ENCODE results near the gene MARCO. TPM values are rescaled to one million over a fixed set of nuclear protein-coding genes. Genes with fewer than 3 reads are reported as not detected.

The MARCO gene, protein sequence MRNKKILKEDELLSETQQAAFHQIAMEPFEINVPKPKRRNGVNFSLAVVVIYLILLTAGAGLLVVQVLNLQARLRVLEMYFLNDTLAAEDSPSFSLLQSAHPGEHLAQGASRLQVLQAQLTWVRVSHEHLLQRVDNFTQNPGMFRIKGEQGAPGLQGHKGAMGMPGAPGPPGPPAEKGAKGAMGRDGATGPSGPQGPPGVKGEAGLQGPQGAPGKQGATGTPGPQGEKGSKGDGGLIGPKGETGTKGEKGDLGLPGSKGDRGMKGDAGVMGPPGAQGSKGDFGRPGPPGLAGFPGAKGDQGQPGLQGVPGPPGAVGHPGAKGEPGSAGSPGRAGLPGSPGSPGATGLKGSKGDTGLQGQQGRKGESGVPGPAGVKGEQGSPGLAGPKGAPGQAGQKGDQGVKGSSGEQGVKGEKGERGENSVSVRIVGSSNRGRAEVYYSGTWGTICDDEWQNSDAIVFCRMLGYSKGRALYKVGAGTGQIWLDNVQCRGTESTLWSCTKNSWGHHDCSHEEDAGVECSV
- under 1 TPM in 1 of 4 donors, not detected in 3; 0.10 TPM for polyA plus RNA-seq (ENCODE audit: insufficient read length in 4 of 4)

DNA sequence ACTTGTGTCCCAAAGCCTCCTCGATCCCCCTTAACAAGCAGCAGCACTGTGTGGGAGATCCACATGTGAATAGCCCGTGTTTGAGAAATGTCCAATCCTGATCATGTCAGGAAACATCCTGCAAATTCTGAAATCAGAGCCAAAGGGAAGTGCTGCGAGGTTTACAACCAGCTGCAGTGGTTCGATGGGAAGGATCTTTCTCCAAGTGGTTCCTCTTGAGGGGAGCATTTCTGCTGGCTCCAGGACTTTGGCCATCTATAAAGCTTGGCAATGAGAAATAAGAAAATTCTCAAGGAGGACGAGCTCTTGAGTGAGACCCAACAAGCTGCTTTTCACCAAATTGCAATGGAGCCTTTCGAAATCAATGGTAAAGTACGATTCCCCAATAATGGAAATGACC lies at the start of gene MARCO:
MARCO (plus strand) TSS at position 164 of the 400 bp plus-strand sequence; CDS start at position 271, 107 bp downstream.
- no peak for DNase-seq (ENCODE audit: low read depth in 4 of 4, low spot score in 3 of 4)

DNA sequence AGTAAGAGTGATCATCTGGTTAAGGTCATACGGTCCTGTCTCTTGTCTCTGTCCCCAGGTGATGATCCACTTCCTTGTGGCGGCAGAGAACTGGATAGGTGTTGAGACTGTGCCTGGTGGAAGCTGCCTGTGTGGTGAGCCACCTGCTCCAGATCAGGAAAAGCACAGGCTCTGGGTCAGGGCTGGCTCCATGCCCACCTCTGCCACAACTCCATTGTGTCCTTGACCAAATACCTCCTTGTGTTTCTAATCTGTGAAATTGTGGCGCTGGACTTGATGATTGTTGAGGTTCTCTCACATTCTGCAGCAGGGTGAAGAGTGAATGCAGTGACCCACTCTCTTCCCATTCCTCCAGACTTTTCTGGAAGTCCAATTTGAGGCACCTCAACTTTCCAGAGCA lies 48.9 kb upstream of the MARCO start:
- DNase-seq (ENCODE audit: low read depth in 4 of 4, low spot score in 3 of 4), result no peak

DNA sequence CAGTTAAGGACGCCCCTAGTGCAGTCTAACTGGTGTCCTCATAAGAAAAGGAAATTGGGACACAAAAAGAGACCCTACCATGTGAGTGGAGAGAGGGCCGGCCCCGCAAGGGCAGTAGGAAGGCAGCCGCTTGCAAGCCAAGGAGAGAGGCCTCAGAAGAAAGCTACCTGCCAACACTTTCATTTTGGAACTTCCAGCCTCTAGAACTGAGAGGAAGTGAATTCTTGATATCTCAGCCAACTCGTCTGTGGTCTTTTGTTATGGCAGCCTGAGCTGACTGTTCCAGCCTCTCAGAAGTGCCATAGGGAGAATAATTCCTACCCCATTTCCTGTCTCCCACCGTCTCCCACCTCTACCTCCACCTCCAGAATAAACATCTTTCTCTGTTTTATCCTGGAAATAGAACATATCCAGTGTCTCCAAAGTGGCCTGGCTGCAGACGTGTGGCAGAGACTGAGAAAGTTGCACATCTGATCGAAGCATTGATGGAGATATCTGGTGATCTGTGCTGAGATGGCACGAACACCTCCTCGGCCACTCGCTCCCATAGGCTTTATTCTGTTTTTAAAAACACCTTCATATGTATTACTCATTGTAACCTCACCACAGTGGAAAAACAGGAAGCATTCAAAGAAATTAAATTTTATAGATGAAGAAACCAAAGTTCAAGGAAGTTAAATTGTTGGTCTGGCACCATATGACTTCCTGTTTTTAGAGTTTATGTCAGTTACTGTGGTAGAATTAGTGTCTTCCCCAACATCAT lies 39.5 kb upstream of the MARCO start:
- DNase-seq (ENCODE audit: low read depth in 4 of 4, low spot score in 3 of 4), result no peak

DNA sequence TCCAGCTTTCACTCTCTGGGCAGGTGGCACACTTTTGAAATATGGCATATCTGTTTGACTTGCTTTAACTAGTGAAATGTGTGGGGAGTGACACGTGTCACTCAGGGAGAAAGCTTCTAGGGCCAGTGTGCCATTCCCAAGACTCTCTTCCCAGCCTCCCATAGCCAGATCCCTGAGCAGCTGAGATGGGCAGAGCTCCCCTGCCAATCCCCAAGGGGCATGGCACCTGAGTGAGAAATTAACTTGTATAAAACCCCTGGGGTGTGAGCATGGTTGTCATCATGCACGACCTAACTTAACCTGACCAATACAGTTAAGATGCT lies 39.0 kb upstream of the MARCO start:
- DNase-seq (ENCODE audit: low read depth in 4 of 4, low spot score in 3 of 4), result no peak

DNA sequence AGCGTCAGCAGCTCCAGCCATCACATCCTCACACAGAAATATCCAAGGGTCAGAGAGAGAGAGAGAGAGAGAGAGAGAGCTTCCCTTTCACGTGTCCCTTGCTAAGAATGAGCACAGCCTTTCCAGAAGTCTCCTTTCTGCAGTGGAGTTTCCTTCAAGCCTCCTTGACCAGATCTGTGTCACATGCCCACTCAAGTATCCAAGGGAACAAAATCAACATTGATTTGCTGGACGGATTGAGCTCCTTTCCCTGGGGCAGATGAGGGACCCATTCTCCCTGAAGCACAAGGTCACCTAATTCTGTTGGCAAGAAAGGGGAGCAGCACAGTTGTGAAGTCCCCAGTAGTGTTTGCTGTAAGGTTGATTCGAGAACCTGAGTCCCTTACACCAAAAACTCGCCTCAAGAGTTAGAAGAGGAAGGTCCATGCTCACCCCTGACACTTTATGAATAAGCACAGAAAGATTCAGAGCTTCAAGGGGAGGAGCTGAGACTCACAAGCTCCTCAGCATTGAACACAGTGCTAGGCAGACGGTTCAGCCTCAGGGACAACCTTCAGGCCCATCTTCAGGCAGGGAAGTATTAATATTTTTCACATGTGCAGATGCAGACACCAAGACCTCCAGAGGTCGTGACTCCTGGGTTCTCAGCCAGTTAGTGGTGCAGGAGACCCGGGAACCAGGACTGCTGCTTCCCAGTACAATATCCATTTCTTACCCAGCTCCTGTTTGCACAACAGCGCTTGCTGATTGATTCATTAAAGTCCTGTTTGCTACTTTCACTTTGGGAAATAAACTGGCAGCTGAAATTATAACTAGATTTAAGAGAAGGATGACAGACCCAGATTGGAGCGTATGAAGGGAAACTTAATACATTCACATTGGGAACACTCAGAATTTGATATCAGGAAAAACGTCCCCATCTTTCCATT lies 38.2 kb upstream of the MARCO start:
- DNase-seq (ENCODE audit: low read depth in 4 of 4, low spot score in 3 of 4), result no peak

DNA sequence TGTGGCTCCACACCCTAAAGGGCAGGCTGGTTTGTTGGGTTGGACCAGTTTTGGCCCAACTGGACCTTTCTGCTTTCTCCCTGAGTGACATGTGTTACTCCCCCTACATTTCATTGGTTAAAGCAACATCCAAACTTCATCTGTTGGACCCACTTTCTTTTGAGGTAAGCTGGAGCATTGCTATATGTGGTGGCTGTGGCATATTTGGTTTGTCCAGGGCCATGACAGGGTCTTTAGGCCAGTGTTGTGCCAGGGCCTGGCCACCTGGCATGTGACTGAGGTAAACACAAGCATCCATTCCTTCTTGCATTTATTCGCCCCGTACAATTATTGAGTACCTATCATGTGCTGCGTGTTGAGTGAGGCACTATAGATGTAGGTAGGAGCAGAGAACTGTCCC lies 36.8 kb upstream of the MARCO start:
- no peak for DNase-seq (ENCODE audit: low read depth in 4 of 4, low spot score in 3 of 4)

DNA sequence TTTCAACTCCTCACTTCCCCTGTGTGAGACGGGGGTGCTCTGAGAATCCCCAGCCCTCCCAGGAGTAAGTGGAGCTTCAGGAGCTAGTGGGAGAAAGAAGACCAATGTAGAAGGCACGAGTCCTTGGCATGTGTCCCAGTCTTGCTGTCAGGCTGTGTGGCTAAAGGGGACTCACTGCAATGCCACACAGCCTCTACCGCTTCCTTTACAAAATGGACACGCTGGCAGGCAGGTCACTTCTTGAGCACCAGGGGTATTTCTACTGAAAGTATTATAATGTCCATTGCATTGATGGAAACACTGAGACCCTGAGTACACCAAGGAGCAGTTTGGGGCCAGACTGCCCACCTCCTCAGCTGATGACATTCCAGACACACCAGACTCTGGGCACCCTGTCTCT lies 35.8 kb upstream of the MARCO start:
- no peak for DNase-seq (ENCODE audit: low read depth in 4 of 4, low spot score in 3 of 4)

DNA sequence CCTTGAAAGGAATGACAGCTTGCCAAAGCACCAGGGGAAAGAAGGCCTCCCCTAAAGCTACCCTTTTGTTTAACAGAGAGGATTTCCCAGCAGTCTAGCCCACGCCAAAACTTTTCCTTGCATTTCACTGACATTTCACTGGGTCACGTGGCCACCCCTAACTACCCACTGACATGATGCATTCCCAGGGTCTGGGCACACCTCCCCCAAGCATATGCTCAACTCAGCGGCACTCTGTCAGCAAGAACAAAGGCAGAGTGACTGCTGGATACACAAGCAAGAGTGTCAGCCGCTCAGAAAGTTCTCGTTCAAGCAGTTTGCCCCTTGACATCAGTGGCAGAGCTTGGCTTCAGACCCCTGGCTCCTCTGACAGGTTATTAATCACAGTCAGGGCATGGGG lies 34.2 kb upstream of the MARCO start:
- no peak for DNase-seq (ENCODE audit: low read depth in 4 of 4, low spot score in 3 of 4)

DNA sequence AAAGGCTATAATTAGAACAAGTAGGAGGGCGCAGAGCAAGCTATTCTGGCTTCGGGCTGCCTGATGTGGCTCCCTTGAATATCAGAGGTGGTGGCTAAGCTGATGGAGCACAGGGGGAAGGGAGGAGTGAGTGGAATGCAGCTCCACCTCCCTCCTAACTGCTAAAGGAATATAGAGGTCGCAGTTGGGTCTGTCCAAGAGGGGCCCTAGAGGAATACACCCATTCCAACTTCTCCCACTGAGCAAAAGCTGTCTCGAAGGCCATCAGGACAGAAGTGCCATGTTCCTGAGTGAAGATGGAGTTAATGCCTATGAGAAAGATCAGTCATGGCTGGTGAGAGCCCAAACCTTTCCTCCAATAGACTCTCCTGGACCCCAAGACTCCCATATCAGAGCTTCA lies 32.8 kb upstream of the MARCO start:
- DNase-seq (ENCODE audit: low read depth in 4 of 4, low spot score in 3 of 4), result no peak

DNA sequence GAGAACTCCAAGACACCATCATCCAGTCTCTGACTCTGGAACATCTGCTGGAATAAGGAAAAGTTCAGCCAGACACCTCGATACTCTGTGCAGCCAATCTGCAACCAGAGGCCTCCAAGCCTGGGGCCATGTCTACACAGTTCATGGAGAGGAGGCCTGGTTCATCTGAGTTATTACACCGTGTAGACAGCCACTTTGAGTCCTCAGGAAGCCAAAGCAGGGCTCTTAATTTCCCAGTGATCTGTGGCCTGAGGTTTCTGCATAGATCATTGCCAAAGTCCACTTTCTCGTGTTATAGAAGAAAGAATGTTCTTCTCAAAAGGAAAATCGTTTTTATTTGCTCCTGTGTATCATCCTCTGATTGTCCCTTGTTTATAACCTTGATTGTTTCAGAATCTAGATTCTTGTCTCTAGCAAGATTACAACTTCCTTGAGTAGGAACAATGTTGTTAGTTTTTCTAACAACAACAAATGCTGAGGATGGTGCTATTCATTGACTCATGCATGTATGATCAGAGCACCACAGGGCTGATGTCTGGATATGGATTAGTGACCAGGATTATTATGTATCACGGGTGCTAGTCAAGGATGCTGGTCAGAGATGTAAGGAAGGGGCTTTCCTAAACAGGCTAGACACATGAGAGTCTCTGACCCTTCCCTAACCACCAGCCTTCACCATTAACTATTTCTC lies 30.7 kb upstream of the MARCO start:
- DNase-seq (ENCODE audit: low read depth in 4 of 4, low spot score in 3 of 4), result no peak

DNA sequence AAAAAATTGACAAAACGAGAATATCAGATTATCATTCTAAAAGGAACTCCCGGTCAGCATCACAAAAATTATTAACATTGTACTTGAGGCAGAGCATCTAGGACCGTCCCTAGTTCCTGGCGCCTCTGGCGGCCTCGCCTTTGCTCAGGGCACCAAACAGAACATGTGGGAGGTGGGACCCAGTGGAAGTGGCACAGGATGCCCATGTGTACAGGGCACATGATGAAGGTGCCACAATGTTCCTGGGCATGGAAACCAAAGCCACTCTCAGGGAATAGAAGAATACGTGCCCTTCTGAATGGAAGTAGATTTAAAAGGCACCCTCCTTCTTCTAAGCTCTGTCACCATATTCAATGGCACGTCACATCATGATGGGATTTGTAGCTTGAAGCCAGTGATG lies 30.1 kb upstream of the MARCO start:
- no peak for DNase-seq (ENCODE audit: low read depth in 4 of 4, low spot score in 3 of 4)

DNA sequence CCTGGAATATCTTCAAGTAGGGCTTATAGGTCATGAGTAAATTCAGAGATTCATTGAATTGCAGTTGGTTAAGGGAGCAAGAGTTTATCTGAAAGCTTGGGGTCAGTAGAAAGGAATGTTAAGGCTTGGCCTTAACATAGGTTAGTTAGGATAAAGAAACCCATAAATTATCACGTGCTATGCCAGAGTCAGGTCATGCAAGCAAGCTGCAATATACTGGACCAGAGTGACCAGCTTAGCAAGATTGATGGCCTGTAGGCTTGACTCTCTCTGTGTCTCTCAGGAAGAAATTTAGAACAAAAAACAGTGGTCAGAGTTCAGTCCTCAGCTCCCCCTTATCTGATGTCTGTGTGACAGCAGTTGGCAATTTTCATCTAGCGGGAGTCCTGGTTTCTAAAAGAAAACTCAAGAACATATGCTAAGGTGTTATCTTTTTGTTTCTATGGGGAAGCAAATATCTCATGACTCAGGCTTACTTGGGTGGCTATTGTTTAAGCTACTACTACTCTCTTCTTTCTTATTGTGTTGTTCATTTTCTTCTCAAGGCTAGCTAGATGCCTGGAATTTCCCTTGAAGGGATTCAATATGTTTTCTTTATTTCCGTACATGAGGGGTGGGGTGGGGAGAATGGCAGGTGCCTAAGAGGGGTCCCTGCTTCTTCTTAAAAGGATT lies 28.7 kb upstream of the MARCO start:
- DNase-seq (ENCODE audit: low read depth in 4 of 4, low spot score in 3 of 4), result no peak

DNA sequence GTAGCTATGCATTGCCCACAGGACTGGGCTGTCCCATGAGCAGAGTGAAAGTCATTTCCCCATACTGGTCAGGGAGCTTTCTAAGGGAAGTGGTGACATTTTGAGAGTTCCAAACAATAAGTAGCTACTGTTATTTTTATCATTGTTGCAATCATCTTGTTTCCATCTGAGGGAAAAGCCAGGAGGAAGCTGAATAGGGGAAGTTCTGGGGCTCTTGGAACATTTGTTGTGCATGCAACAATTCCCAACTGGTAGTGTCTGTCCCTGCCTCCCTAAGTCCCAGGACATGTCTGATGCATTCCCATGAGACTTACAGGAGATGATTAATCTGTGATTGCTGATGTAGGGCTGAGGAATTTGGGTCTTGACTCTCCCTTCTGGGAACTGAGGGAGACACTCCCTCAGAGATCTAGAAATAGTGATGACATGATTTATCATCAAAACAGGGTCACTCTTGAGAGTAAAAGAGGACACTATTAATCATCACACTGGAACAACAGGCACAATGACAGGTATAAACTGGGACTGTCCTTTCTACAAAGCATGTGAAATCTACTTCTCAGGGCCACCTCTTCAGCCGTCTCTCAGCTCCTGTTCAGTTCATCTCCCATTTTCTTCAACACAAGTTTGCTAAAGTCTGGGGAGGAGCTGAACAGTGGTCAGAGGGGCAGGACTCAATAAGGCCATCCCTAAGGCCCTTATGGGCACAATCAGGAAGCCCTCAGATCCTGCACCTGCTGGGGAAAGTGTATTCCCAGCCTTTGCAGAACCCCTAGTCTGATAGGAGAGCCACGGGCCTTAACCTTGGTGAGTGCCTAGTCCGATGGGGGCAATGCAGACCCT lies 28.0 kb upstream of the MARCO start:
- no peak for DNase-seq (ENCODE audit: low read depth in 4 of 4, low spot score in 3 of 4)

DNA sequence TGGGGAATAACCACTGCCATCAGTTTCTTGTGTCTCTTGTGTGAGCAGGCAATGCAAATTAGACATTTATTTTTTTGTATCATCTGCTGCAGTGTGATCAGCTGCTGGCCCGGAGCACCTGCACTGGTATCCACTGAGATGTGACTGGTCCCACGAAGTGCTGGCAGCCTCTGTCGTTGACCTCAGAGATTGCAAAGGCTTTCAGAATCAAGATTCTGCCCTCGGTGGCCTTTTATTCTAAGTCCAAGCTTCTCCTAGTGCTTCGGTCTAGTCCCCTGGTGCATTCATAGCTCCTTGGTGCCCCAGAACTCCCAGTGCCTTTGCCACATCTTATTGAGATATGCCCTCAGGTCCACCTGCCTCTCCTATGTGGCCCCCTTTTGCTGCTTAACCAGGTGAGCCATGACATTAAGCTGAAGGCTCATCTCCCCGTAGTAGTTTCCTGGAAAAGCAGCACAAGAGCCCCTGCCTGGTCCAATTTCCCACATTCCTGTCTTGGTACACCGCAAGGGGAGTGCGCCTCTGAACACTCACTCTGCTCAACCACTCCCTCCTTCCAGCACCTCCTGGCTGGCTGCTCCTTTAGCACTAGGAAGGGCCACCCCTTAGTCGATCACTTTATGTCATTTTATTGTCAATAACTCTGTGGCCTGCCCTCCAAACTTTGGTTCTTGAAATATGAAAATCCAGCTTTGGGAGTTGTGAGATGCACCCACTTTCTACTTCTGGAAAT lies 27.1 kb upstream of the MARCO start:
- no peak for DNase-seq (ENCODE audit: low read depth in 4 of 4, low spot score in 3 of 4)

DNA sequence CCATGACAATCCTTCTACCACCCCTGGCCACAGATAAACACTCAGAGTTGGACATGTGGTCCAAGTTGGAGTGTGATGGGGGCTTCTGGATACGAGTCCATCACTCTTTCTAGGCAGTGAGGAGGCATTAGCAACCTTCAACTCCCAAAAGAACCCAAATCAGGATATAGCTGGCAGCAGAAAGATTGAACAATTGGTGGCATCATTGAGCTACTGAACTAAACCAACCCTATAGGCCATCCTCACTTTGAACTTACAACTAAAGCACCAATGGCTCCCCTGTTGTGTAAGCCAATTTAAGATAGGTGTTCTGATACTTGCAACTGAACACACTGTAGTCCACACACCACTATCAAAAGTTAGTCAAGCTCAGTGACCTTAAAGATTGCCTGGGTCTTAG lies 24.0 kb upstream of the MARCO start:
- DNase-seq (ENCODE audit: low read depth in 4 of 4, low spot score in 3 of 4), result no peak

DNA sequence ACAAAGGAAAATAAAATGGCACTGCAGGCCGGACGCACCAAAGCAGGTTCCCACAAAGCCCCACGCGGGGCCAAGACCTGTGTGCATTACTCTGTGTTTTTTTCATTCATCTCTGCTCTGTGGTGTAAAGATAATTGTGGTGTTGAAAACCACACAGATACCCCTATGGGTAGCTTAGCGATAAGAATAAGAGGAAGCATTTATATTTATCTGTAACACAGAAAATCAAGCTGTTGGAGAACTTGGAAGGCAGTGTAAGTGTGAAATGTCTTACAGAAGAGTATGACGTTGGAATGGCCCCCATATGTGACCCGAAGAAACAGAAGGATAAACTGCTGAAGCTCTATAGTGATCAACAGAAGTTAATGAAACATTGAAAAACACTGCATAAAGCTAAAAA lies 20.3 kb upstream of the MARCO start:
- DNase-seq (ENCODE audit: low read depth in 4 of 4, low spot score in 3 of 4), result no peak

DNA sequence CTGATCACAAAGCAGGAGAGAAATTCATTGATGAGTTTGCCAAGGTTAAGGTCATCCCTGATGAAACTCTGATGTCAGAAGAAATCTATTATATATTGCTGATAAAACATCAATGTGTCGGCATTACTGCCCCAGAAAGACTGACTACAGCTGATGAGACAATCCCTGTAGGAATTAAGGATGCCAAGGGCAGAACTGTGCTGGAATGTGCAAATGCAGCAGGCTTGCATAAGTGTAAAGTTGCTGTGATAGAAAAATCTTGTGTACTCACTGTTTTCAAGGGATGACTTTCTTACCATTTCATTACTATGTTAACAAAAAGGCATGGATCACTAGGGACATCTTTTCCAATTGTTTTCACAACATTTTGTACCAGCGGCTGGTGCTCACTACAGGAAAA lies 19.7 kb upstream of the MARCO start:
- DNase-seq (ENCODE audit: low read depth in 4 of 4, low spot score in 3 of 4), result no peak

DNA sequence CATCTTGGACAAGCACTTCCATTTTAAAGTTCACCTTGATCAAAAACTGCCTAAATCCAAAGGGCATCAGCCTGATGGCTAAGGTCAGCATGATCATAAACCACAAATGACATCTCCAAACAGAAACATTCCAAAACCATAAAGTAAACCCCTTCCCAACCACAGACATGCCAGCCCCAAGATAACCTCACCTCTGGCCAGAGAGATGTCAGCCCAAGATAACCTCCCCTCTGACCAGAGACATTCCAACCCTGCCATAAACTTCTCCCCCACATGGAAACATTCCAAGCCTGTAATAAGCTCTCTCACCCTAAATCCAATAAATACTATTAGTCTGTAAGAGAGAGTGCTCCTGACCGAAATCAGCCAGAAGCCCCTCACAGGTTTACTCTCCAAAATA lies 18.6 kb upstream of the MARCO start:
- no peak for DNase-seq (ENCODE audit: low read depth in 4 of 4, low spot score in 3 of 4)

All from right renal pelvis (tissue), 4 donors.